Esophagus squamous epithelium (tissue), 5 donors: ENCODE measurements around the gene ONECUT3. TPM values are rescaled to one million over a fixed set of nuclear protein-coding genes. Genes with fewer than 3 reads are reported as not detected.

Experiments
- DNase-seq: peaks from one replicate; lab custom pipeline; 2025; lab: John Stamatoyannopoulos, UW
- H3K27ac ChIP-seq, 4 donors: fragments of 200-600 bp; sonication (generic); one replicate each; pipeline ENCODE4 v1.5.1; 2016 to 2019; ENCODE audit warnings: mild to moderate bottlenecking in 1 of 4
- H3K27me3 ChIP-seq, 4 donors: fragments of 200-600 bp; sonication (generic); 1 replicate in 3 of 4; 2 replicates in 1 of 4; pipeline versions ENCODE4 v1.5.1 to v1.6.0; 2017 to 2021; ENCODE audit warnings: antibody characterized with exemption in 1 of 4
- H3K36me3 ChIP-seq, 3 donors: fragments of 200-600 bp; sonication (generic); one replicate each; pipeline ENCODE4 v1.5.1; 2016 to 2019
- H3K4me1 ChIP-seq, 3 donors: fragments of 200-600 bp; sonication (generic); one replicate each; pipeline ENCODE4 v1.5.1; 2017 to 2019
- H3K4me3 ChIP-seq, 4 donors: fragments of 200-600 bp; sonication (generic); 1 replicate in 3 of 4; 2 replicates in 1 of 4; pipeline ENCODE4 v1.5.1; 2016 to 2019; ENCODE audit warnings: mild to moderate bottlenecking in 2 of 4, moderate library complexity in 1 of 4
- H3K9me3 ChIP-seq, 3 donors: fragments of 200-600 bp; sonication (generic); one replicate each; pipeline ENCODE4 v1.5.1; 2016 to 2019
- POLR2A ChIP-seq, 4 donors: fragments of 450-650 bp; IDR thresholded peaks; one replicate each; pipeline ENCODE4 v1.6.1; 2017; ENCODE audit warnings: antibody characterized with exemption in 4 of 4, mild to moderate bottlenecking in 4 of 4, moderate library complexity in 3 of 4
- WGBS, 2 donors: methylation state at CpG; one replicate each; pipeline ENCODE4 v1.1.5; 2018; 5-methylcytosine and 5-hydroxymethylcytosine counted together
- intact Hi-C: fragments of 100-400 bp; cut with DNase I; formaldehyde crosslinking; loops from one replicate; pipeline ENCODE4 v1.15.0; 2022
- total RNA-seq, 4 donors: library from RNA; depleted of rRNA; stranded (reverse); fragments of >200 nt; gene quantifications; one replicate each; pipeline ENCODE4 v1.1.0, GENCODE V29; 2016
- TF ChIP-seq, protein P1 (sequence below), 6 experiments: fragments of 450-650 bp in 4 of 6; fragments of 200-600 bp in 2 of 6; sonication (generic) in 2 of 6; IDR thresholded peaks; one replicate each; pipeline ENCODE4 v1.5.1; 2016 to 2019; ENCODE audit warnings: antibody characterized with exemption in 6 of 6, mild to moderate bottlenecking in 4 of 6, moderate library complexity in 4 of 6
- donor health status: DM: yes; HTN: yes; CAD: no.

The ONECUT3 gene
- total RNA-seq, 4 donors from 2014 or later, result not detected

DNA sequence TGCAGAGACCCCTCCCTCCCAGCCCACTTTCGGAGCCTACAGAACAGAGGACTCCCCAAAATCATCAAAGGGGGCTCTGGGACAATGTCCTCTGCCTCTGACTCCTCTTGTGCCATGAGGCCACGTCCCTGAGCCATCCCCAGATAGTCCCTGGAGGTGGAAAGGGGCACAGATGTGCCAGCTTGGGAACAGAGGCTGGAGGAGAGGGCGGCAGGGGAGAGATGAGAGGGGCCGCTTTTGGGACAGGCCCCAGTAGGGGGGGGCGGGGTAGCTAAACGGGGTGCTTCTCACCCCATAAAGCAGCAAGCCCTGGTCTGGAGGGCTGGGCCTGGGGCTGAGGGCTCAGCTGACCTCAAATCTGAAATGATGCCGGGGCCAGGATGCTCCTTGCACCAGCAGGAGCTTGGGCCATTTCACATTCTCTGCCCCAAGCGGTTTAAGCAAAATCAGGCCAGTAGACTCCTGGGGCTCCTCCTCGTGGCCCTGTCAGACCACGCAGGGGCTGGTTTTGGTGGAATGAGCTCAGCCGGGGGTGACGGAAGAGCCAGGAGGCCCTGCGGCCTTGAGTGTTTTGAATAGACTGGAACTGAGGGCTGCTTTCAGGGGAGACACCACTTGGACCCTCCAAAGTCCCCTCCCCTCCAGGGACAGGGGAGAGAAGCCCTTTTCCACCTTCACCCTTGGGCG is 27.1 kb downstream of the ONECUT3 start:
- H3K4me1 ChIP-seq, result peaks cover 7 to 26% (median 8%) of the 10 kb centered on the region in 3 donors
- H3K27ac ChIP-seq, result no peak overlapping the region
- WGBS, 2 donors, result 19 to 47% methylated on average over 2 to 6 of the region's 14 CpGs
- peaks cover 0 to 11% (median 8%) of the 10 kb centered on the region in 3 donors for H3K9me3 ChIP-seq
- peaks cover 9 to 98% (median 16%) of the 10 kb centered on the region in 4 donors for H3K27me3 ChIP-seq
- intact Hi-C loops, result no loop called here
- no peak for TF ChIP-seq POLR2A (IDR thresholded peaks at IDR 0.05)
- TF ChIP-seq, protein P1, sequence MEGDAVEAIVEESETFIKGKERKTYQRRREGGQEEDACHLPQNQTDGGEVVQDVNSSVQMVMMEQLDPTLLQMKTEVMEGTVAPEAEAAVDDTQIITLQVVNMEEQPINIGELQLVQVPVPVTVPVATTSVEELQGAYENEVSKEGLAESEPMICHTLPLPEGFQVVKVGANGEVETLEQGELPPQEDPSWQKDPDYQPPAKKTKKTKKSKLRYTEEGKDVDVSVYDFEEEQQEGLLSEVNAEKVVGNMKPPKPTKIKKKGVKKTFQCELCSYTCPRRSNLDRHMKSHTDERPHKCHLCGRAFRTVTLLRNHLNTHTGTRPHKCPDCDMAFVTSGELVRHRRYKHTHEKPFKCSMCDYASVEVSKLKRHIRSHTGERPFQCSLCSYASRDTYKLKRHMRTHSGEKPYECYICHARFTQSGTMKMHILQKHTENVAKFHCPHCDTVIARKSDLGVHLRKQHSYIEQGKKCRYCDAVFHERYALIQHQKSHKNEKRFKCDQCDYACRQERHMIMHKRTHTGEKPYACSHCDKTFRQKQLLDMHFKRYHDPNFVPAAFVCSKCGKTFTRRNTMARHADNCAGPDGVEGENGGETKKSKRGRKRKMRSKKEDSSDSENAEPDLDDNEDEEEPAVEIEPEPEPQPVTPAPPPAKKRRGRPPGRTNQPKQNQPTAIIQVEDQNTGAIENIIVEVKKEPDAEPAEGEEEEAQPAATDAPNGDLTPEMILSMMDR (IDR thresholded peaks at IDR 0.05), result peak in 1 of 6 experiments; percentile 5
- H3K36me3 ChIP-seq, result no peaks in the 10 kb centered on the region
- DNase-seq, result no peak
- H3K4me3 ChIP-seq, result no peak overlapping the region

DNA sequence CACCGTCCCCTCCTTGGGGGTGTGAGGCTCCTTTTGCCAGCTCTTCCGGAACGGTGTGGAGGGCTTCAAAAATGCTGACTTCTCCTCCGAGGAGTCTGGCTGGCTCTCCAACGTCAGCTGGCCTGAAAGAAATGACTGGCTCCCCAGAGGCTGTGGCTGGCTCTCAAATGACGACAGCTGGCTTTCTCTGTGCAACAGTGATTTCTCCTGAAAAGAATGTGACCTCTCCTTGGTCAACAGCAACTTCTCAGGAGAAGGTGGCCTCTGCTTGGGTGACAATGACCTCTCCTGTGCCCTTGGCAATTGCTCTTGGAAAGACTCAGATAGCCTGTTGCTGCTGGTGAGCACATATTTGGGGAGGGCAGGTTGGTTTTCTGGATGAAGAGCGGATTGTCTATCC is 29.2 kb downstream of the ONECUT3 start:
- H3K27ac ChIP-seq, result no peak overlapping the region
- DNase-seq, result no peak
- no peak overlapping the region for H3K4me3 ChIP-seq
- intact Hi-C loops, result no loop called here
- 72 to 80% methylated on average over 1 to 6 of the region's 7 CpGs for WGBS, 2 donors
- peaks cover 0 to 96% (median 3%) of the 10 kb centered on the region in 4 donors for H3K27me3 ChIP-seq
- no peaks in the 10 kb centered on the region for H3K36me3 ChIP-seq
- H3K4me1 ChIP-seq, result peaks cover 0 to 11% (median 0%) of the 10 kb centered on the region in 3 donors
- TF ChIP-seq, protein P1 (IDR thresholded peaks at IDR 0.05), result no peak
- TF ChIP-seq POLR2A (IDR thresholded peaks at IDR 0.05), result no peak
- H3K9me3 ChIP-seq, result peaks cover 0 to 11% (median 8%) of the 10 kb centered on the region in 3 donors

DNA sequence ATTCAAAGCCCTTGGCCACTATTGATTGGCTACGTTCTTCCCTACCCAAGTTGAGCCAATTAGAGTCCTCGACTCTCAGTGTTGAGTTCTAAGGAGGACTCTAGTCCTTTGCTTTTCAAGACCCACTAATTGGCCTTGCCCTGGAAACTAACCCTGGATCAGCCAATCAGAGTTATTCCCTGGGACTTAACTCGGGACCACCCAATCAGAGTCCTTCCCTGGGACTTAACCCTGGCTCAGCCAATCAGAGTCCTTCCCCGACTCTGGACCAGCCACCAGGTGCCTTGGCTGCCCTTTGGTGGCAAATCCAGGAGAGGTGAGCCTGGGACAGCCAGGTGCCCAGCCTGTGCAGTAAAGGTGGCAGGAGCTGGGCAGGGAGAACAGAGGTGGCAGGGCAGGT is 30.0 kb downstream of the ONECUT3 start:
- DNase-seq, result no peak
- whole genome bisulfite sequencing, 2 donors, result 94 to 100% methylated on average over 1 to 2 of the region's 4 CpGs

DNA sequence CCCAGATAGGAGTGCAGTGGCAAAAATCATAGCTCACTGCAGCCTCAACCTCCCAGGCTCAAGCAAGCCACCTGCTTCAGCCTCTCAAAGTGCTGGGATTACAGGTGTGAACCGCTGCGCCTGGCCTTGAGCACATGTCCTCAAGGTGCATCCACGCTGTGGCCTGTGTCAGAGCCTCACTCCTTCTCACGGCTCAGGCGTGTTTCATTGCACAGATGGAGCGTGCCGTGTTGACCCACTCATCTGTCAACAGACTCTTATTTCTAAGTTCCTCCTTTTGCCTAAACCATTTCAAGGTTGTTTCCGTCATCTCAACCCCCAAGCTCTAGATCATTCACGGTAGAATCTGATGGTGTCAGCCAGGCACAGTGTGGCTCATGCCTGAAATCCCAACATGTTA is 30.6 kb downstream of the ONECUT3 start:
- Histone ChIP-seq H3K4me1 (peaks cover 0 to 16% (median 3%) of the 10 kb centered on the region in 3 donors), H3K36me3 (no peaks in the 10 kb centered on the region), H3K9me3 (peaks cover 0 to 11% (median 8%) of the 10 kb centered on the region in 3 donors), H3K27me3 (peaks cover 0 to 96% (median 3%) of the 10 kb centered on the region in 4 donors), H3K4me3 (no peak overlapping the region), H3K27ac (no peak overlapping the region)
- TF ChIP-seq, protein P1 (IDR thresholded peaks at IDR 0.05), result no peak
- no peak for TF ChIP-seq POLR2A (IDR thresholded peaks at IDR 0.05)
- 65 to 81% methylated on average over 9 of the region's 9 CpGs for WGBS, 2 donors
- intact Hi-C loops, result no loop called here
- DNase-seq, result no peak

More for the DNA sequence above, 30.0 kb downstream of the ONECUT3 start:
- no peak overlapping the region for H3K27ac ChIP-seq
- H3K9me3 ChIP-seq, result peaks cover 0 to 11% (median 8%) of the 10 kb centered on the region in 3 donors
- TF ChIP-seq POLR2A (IDR thresholded peaks at IDR 0.05), result no peak
- peaks cover 0 to 96% (median 3%) of the 10 kb centered on the region in 4 donors for H3K27me3 ChIP-seq
- H3K4me3 ChIP-seq, result no peak overlapping the region
- H3K4me1 ChIP-seq, result peaks cover 0 to 11% (median 0%) of the 10 kb centered on the region in 3 donors
- intact Hi-C loops, result no loop called here
- no peaks in the 10 kb centered on the region for H3K36me3 ChIP-seq

DNA sequence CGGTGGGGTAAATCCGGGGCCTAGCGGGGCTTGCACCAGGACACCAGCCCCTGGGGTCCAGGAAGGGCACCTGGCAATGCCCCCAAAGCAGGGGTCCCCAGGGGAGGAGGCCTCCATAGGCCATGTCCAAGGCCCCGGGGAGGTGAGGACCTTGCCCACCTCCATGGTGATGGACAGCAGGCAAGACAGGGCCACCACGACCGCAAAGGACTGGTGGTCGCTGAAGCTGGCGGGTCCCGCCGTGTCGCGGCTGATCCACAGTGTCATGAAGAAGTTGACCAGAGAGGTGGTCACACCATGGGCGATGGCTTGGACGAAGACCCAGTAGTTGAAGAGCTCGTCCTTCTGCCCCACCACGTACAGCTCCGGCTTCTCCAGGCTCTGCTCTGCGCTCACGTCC is 32.0 kb downstream of the ONECUT3 start:
- H3K36me3 ChIP-seq, result no peaks in the 10 kb centered on the region
- TF ChIP-seq, protein P1 (IDR thresholded peaks at IDR 0.05), result no peak
- no peak for TF ChIP-seq POLR2A (IDR thresholded peaks at IDR 0.05)
- WGBS, 2 donors, result 90 to 93% methylated on average over 8 to 15 of the region's 19 CpGs
- peaks cover 0 to 15% (median 11%) of the 10 kb centered on the region in 3 donors for H3K4me1 ChIP-seq
- no peak overlapping the region for H3K27ac ChIP-seq
- no peak for DNase-seq
- no peak overlapping the region for H3K4me3 ChIP-seq
- intact Hi-C loops, result no loop called here
- peaks cover 0 to 11% (median 8%) of the 10 kb centered on the region in 3 donors for H3K9me3 ChIP-seq
- H3K27me3 ChIP-seq, result peaks cover 0 to 93% (median 5%) of the 10 kb centered on the region in 4 donors
